Colonic mucosa (tissue), 4 donors: ENCODE measurements around the gene FBXO47. TPM values are rescaled to one million over a fixed set of nuclear protein-coding genes. Genes with fewer than 3 reads are reported as not detected.

Source experiments
- DNase-seq: peaks from one replicate; pipeline ENCODE4 v3.0.0-alpha.2; 2020
- H3K27ac ChIP-seq: fragments of 200-600 bp; one replicate; pipeline ENCODE4 v1.8.0; 2021
- H3K27me3 ChIP-seq: fragments of 200-600 bp; one replicate; pipeline ENCODE4 v1.8.0; 2021
- H3K36me3 ChIP-seq: fragments of 200-600 bp; one replicate; pipeline ENCODE4 v1.8.0; 2021
- H3K4me1 ChIP-seq: fragments of 200-600 bp; one replicate; pipeline ENCODE4 v1.8.0; 2021; ENCODE audit warnings: mild to moderate bottlenecking
- H3K4me3 ChIP-seq: fragments of 200-600 bp; one replicate; pipeline ENCODE4 v1.8.0; 2021
- H3K9ac ChIP-seq, 2 donors: one replicate each; pipeline ENCODE4 v1.7.0; 2013; ENCODE audit warnings: control low read depth in 2 of 2, low read depth in 2 of 2, low read length in 2 of 2
- H3K9me3 ChIP-seq: fragments of 200-600 bp; one replicate; pipeline ENCODE4 v1.8.0; 2021
- CTCF ChIP-seq: fragments of 200-600 bp; IDR thresholded peaks from one replicate; pipeline ENCODE4 v1.8.0; 2022; ENCODE audit warnings: antibody characterized with exemption, mild to moderate bottlenecking
- intact Hi-C: fragments of 100-400 bp; cut with DNase I; formaldehyde crosslinking; loops from one replicate; pipeline ENCODE4 v1.14.1; 2022
- total RNA-seq, 2 donors: library from RNA; stranded (reverse); fragmentation: NEBNext Ultra II Directional in 1 of 2; extraction: Animal tissue kit (Norgen Biotek cat#: 25700) in 1 of 2; gene quantifications; one replicate each; pipeline ENCODE4 v1.2.1, GENCODE V29; 2021
- donor health status: healthy.
- donor health status: DM: no; HTN: no; CAD: no.
- donor health status: DM: no; HTN: no; CAD: no.

The FBXO47 gene
- total RNA-seq, 2 donors from 2014 or later, result not detected

GRCh38 chr17:38904892-38905291 lies 62.3 kb downstream of the FBXO47 start:
- DNase-seq, result no peak
- H3K9me3 ChIP-seq, result no peaks in the 10 kb centered on the region
- no peaks in the 10 kb centered on the region for H3K36me3 ChIP-seq
- TF ChIP-seq CTCF, result no peak
- H3K4me3 ChIP-seq, result no peak overlapping the region
- H3K4me1 ChIP-seq, result peaks cover 6% of the 10 kb centered on the region
- no peak overlapping the region for H3K9ac ChIP-seq
- H3K27ac ChIP-seq, result no peak overlapping the region
- intact Hi-C loops, result no loop called here
- H3K27me3 ChIP-seq, result no peaks in the 10 kb centered on the region

GRCh38 chr17:38903404-38903803 lies 63.8 kb downstream of the FBXO47 start:
- no peak for TF ChIP-seq CTCF
- peaks cover 12% of the 10 kb centered on the region for H3K4me1 ChIP-seq

GRCh38 chr17:38900978-38901656 lies 66.1 kb downstream of the FBXO47 start:
- H3K4me1 ChIP-seq, result peaks cover 34% of the 10 kb centered on the region
- intact Hi-C loops, result no loop called here

More at GRCh38 chr17:38903404-38903803, 63.8 kb downstream of the FBXO47 start:
- Histone ChIP-seq H3K4me3 (no peak overlapping the region), H3K36me3 (no peaks in the 10 kb centered on the region), H3K27ac (no peak overlapping the region), H3K9me3 (no peaks in the 10 kb centered on the region), H3K27me3 (no peaks in the 10 kb centered on the region), H3K9ac (no peak overlapping the region)
- DNase-seq, result no peak
- intact Hi-C loops, result no loop called here

GRCh38 chr17:38899421-38899820 lies 67.8 kb downstream of the FBXO47 start:
- intact Hi-C loops, result no loop called here
- DNase-seq, result no peak
- no peak for TF ChIP-seq CTCF
- peak overlapping the region; percentile 55 for H3K27ac ChIP-seq
- no peak overlapping the region for H3K4me3 ChIP-seq
- H3K4me1 ChIP-seq, result peaks cover 38% of the 10 kb centered on the region
- H3K9ac ChIP-seq, result peak overlapping the region; percentile 26 to 27
- no peaks in the 10 kb centered on the region for H3K9me3 ChIP-seq
- H3K27me3 ChIP-seq, result no peaks in the 10 kb centered on the region
- H3K36me3 ChIP-seq, result no peaks in the 10 kb centered on the region

More at GRCh38 chr17:38900978-38901656, 66.1 kb downstream of the FBXO47 start:
- TF ChIP-seq CTCF, result no peak
- DNase-seq, result no peak
- H3K36me3 ChIP-seq, result no peaks in the 10 kb centered on the region
- H3K27me3 ChIP-seq, result no peaks in the 10 kb centered on the region
- peak overlapping the region in 1 of 2 donors; percentile 32 for H3K9ac ChIP-seq
- no peaks in the 10 kb centered on the region for H3K9me3 ChIP-seq
- no peak overlapping the region for H3K27ac ChIP-seq
- no peak overlapping the region for H3K4me3 ChIP-seq

- Histone ChIP-seq H3K9me3 (no peaks in the 10 kb centered on the region), H3K9ac (peak overlapping the region; percentile 27 to 42), H3K4me1 (peaks cover 38% of the 10 kb centered on the region), H3K27me3 (no peaks in the 10 kb centered on the region), H3K4me3 (no peak overlapping the region), H3K27ac (peak overlapping the region; percentile 55), H3K36me3 (no peaks in the 10 kb centered on the region)
- intact Hi-C loops, result no loop called here
- no peak for TF ChIP-seq CTCF
- peak; percentile 70 for DNase-seq
These were observed 68.3 kb downstream of the FBXO47 start for GRCh38 chr17:38898812-38899348.
